H1 (cell line): ENCODE data around the gene PARS2. TPM values are rescaled to one million over a fixed set of nuclear protein-coding genes. Genes with fewer than 3 reads are reported as not detected.

Experiments
- CTCF ChIA-PET: fragments of 300-600 bp; sonication (Branson Sonifier 250); formaldehyde crosslinking; loops from one replicate; lab custom pipeline; 2021; ENCODE audit not compliant: partially characterized antibody; lab: Charles Lee
- POLR2A ChIA-PET: fragments of 300-600 bp; sonication (Branson Sonifier 250); formaldehyde crosslinking; loops from one replicate; lab custom pipeline; 2021; ENCODE audit warnings: inconsistent platforms; ENCODE audit not compliant: partially characterized antibody; lab: Charles Lee
- DNase-seq, 2 experiments: peaks; one replicate each; pipeline versions ENCODE4 v3.0.0 to v3.0.0-alpha.2; 2010 to 2022; ENCODE audit warnings: low spot score in 2 of 2, low read depth in 1 of 2, mixed read lengths in 1 of 2
- FAIRE-seq: peaks from 2 replicates; lab custom pipeline; 2011; peaks lifted over from hg19 to GRCh38; lab: Jason Lieb, UNC
- H2AFZ ChIP-seq: 2 replicates; pipeline ENCODE4 v1.8.1; 2012; ENCODE audit warnings: low read length, inconsistent platforms
- H2AK5ac ChIP-seq: 2 replicates; pipeline ENCODE4 v1.6.1; 2013; ENCODE audit warnings: low read depth, low read length
- H2BK120ac ChIP-seq: replicated peaks from 2 replicates; pipeline ENCODE3; 2013; ENCODE audit warnings: low read depth, low read length, inconsistent platforms
- H2BK12ac ChIP-seq: 2 replicates; pipeline ENCODE4 v1.6.1; 2013; ENCODE audit warnings: low read depth, low read length
- H2BK15ac ChIP-seq: 2 replicates; pipeline ENCODE4 v1.6.1; 2013; ENCODE audit warnings: low read length
- H2BK20ac ChIP-seq: 2 replicates; pipeline ENCODE4 v1.6.1; 2013; ENCODE audit warnings: low read length
- H2BK5ac ChIP-seq: 2 replicates; pipeline ENCODE4 v1.6.1; 2013; ENCODE audit warnings: low read depth, low read length
- H3K14ac ChIP-seq: 2 replicates; pipeline ENCODE4 v1.6.1; 2013; ENCODE audit warnings: inconsistent platforms; ENCODE audit not compliant: insufficient read length
- H3K18ac ChIP-seq: 2 replicates; pipeline ENCODE4 v1.6.1; 2013; ENCODE audit warnings: low read length; ENCODE audit errors: extremely low read depth
- H3K23ac ChIP-seq: 2 replicates; pipeline ENCODE4 v1.6.1; 2013; ENCODE audit warnings: inconsistent platforms; ENCODE audit not compliant: insufficient read length
- H3K23me2 ChIP-seq: 2 replicates; pipeline ENCODE4 v1.6.1; 2013; ENCODE audit warnings: low read depth, low read length
- H3K27ac ChIP-seq: 2 replicates; pipeline ENCODE4 v1.6.1; 2011; ENCODE audit warnings: low read depth, low read length, inconsistent platforms
- H3K27me3 ChIP-seq, 4 experiments: replicated peaks in 1 of 4; 1 replicate in 1 of 4; 2 replicates in 3 of 4; pipeline versions ENCODE4 v1.6.1 to v1.8.1; 2011 to 2013; ENCODE audit warnings: low read length in 3 of 4, mild to moderate bottlenecking in 3 of 4, inconsistent platforms in 2 of 4, mixed read lengths in 2 of 4, moderate library complexity in 1 of 4; ENCODE audit not compliant: control insufficient read depth in 3 of 4, insufficient read depth in 3 of 4; ENCODE audit errors: extremely low read depth in 1 of 4
- H3K36me3 ChIP-seq, 4 experiments: 2 replicates each; pipeline versions ENCODE4 v1.6.1 to v1.8.1; 2011 to 2013; ENCODE audit warnings: mild to moderate bottlenecking in 4 of 4, low read length in 3 of 4, moderate library complexity in 2 of 4, control low read depth in 1 of 4, inconsistent platforms in 1 of 4; ENCODE audit not compliant: insufficient read depth in 4 of 4, control insufficient read depth in 2 of 4
- H3K4ac ChIP-seq: replicated peaks from 2 replicates; pipeline ENCODE3; 2013; ENCODE audit warnings: low read length, low read depth, mixed read lengths, inconsistent platforms; ENCODE audit not compliant: insufficient read length
- H3K4me1 ChIP-seq, 4 experiments: replicated peaks in 1 of 4; 1 replicate in 1 of 4; 2 replicates in 3 of 4; pipeline versions ENCODE4 v1.6.1 to v1.8.1; 2011 to 2013; ENCODE audit warnings: low read length in 3 of 4, inconsistent platforms in 2 of 4, mixed read lengths in 1 of 4; ENCODE audit not compliant: insufficient read depth in 4 of 4, control insufficient read depth in 3 of 4
- H3K4me2 ChIP-seq, 2 experiments: 2 replicates each; pipeline versions ENCODE4 v1.6.1 to v1.8.1; 2011 to 2013; ENCODE audit warnings: low read depth in 2 of 2, low read length in 2 of 2, control low read depth in 1 of 2, inconsistent platforms in 1 of 2, mild to moderate bottlenecking in 1 of 2; ENCODE audit not compliant: insufficient read depth in 1 of 2
- H3K4me3 ChIP-seq, 4 experiments: fragments of 200-600, 300-600 bp in 1 of 4; sonication (generic), shearing (Covaris generic), sonication (Bioruptor Twin) in 1 of 4; 2 replicates each; pipeline versions ENCODE4 v1.5.1 to v1.8.1; 2011 to 2016; ENCODE audit warnings: low read length in 4 of 4, low read depth in 3 of 4, control low read depth in 2 of 4, inconsistent platforms in 2 of 4, mild to moderate bottlenecking in 2 of 4, mixed read lengths in 1 of 4, moderate library complexity in 1 of 4; ENCODE audit not compliant: insufficient read depth in 2 of 4; ENCODE audit errors: extremely low read depth in 1 of 4
- H3K56ac ChIP-seq: replicated peaks from 2 replicates; pipeline ENCODE3; 2013; ENCODE audit warnings: low read depth, mild to moderate bottlenecking, mixed read lengths, low read length, inconsistent platforms; ENCODE audit not compliant: insufficient read length
- H3K79me1 ChIP-seq: 2 replicates; pipeline ENCODE4 v1.6.1; 2013; ENCODE audit warnings: low read depth, low read length, control low read depth
- H3K79me2 ChIP-seq, 2 experiments: 2 replicates each; pipeline versions ENCODE4 v1.6.1 to v1.8.1; 2012 to 2013; ENCODE audit warnings: low read length in 2 of 2, mild to moderate bottlenecking in 2 of 2, inconsistent platforms in 1 of 2; ENCODE audit not compliant: insufficient read depth in 2 of 2, control insufficient read depth in 1 of 2
- H3K9ac ChIP-seq, 4 experiments: replicated peaks in 1 of 4; 1 replicate in 1 of 4; 2 replicates in 3 of 4; pipeline versions ENCODE4 v1.6.1 to v1.8.1; 2011 to 2013; ENCODE audit warnings: low read depth in 3 of 4, low read length in 3 of 4, control low read depth in 2 of 4, mild to moderate bottlenecking in 2 of 4, moderate library complexity in 2 of 4, inconsistent platforms in 1 of 4; ENCODE audit errors: extremely low read depth in 1 of 4
- H3K9me3 ChIP-seq, 2 experiments: 2 replicates each; pipeline versions ENCODE4 v1.6.1 to v1.8.1; 2012 to 2013; ENCODE audit warnings: mild to moderate bottlenecking in 2 of 2, moderate library complexity in 2 of 2, control low read depth in 1 of 2, inconsistent platforms in 1 of 2, low read depth in 1 of 2, low read length in 1 of 2, mixed read lengths in 1 of 2; ENCODE audit not compliant: insufficient read depth in 2 of 2
- H4K20me1 ChIP-seq, 2 experiments: replicated peaks in 1 of 2; 2 replicates each; pipeline versions ENCODE3 to v1.8.1; 2011 to 2013; ENCODE audit warnings: inconsistent platforms in 2 of 2, low read length in 2 of 2, mild to moderate bottlenecking in 1 of 2; ENCODE audit not compliant: insufficient read depth in 2 of 2, control insufficient read depth in 1 of 2
- H4K5ac ChIP-seq: 2 replicates; pipeline ENCODE4 v1.6.1; 2013; ENCODE audit warnings: low read length, low read depth, mixed read lengths, inconsistent platforms; ENCODE audit not compliant: insufficient read length
- H4K8ac ChIP-seq: 2 replicates; pipeline ENCODE4 v1.8.0; 2013; ENCODE audit warnings: mild to moderate bottlenecking, moderate library complexity, low read length, inconsistent platforms; ENCODE audit not compliant: insufficient read depth; ENCODE audit errors: extremely low read depth
- H4K91ac ChIP-seq: replicated peaks from 2 replicates; pipeline ENCODE3; 2013; ENCODE audit warnings: low read length, mixed read lengths, inconsistent platforms; ENCODE audit not compliant: insufficient read length
- BRCA1 ChIP-seq: IDR thresholded peaks from 2 replicates; pipeline ENCODE4 v1.6.1; 2012; ENCODE audit warnings: low read depth, low read length, improper control_type of control experiment
- CBX5 ChIP-seq: fragments of 300-800, 300-1000 bp; sonication (generic); IDR thresholded peaks from 2 replicates; pipeline ENCODE4 v1.7.1; 2016; ENCODE audit warnings: antibody characterized with exemption, low read length, low read depth
- CREB1 ChIP-seq: IDR thresholded peaks from 2 replicates; pipeline ENCODE4 v1.6.1; 2012; ENCODE audit warnings: inconsistent platforms
- EGR1 ChIP-seq: IDR thresholded peaks from 2 replicates; pipeline ENCODE4 v1.6.1; 2011; ENCODE audit warnings: low read depth, low read length, borderline replicate concordance
- FOSL1 ChIP-seq: IDR thresholded peaks from 2 replicates; pipeline ENCODE4 v1.6.1; 2011; ENCODE audit warnings: mild to moderate bottlenecking, low read depth, low read length, moderate library complexity; ENCODE audit not compliant: insufficient read depth
- GTF2F1 ChIP-seq: IDR thresholded peaks from 2 replicates; pipeline ENCODE4 v1.6.1; 2012; ENCODE audit warnings: low read depth, low read length, improper control_type of control experiment, borderline replicate concordance
- KDM1A ChIP-seq: fragments of 200-600, 300-600 bp; sonication (generic); IDR thresholded peaks from 2 replicates; pipeline ENCODE4 v1.7.1; 2016; ENCODE audit warnings: mild to moderate bottlenecking, low read length, borderline replicate concordance
- MAFK ChIP-seq: IDR thresholded peaks from 2 replicates; pipeline ENCODE4 v1.6.1; 2012; ENCODE audit warnings: low read depth, mild to moderate bottlenecking, improper control_type of control experiment, low read length
- POLR2A ChIP-seq, 2 experiments: IDR thresholded peaks; 1 replicate in 1 of 2; 2 replicates in 1 of 2; pipeline ENCODE4 v1.6.1; 2011; ENCODE audit warnings: low read depth in 2 of 2, low read length in 2 of 2, mild to moderate bottlenecking in 2 of 2; ENCODE audit errors: control extremely low read depth in 1 of 2
- SAP30 ChIP-seq: fragments of 300-600 bp; sonication (generic); IDR thresholded peaks from 2 replicates; pipeline ENCODE4 v1.7.1; 2012; ENCODE audit warnings: low read length, moderate library complexity, mild to moderate bottlenecking, inconsistent platforms; ENCODE audit not compliant: insufficient read depth, insufficient replicate concordance
- ZNF274 ChIP-seq: IDR thresholded peaks from 2 replicates; pipeline ENCODE4 v1.7.0; 2012; ENCODE audit warnings: low read length, borderline replicate concordance; ENCODE audit errors: extremely low read depth
- WGBS, 2 experiments: shearing (Covaris generic) in 1 of 2; methylation state at CpG; one replicate each; pipeline versions ENCODE4 v1.1.6 to v1.1.7; 2013 to 2015; ENCODE audit warnings: low lambda C conversion rate in 2 of 2, mixed read lengths in 2 of 2, inconsistent platforms in 1 of 2, low coverage in 1 of 2, missing lambda C conversion rate in 1 of 2; ENCODE audit not compliant: insufficient replicate concordance in 2 of 2, insufficient coverage in 1 of 2, insufficient read length in 1 of 2; ENCODE audit errors: extremely low coverage in 1 of 2, missing lambda C conversion rate in 1 of 2; 5-methylcytosine and 5-hydroxymethylcytosine counted together
- polyA plus RNA-seq, 7 experiments: library from polyadenylated mRNA; depleted of rRNA in 3 of 7; stranded (reverse) in 5 of 7; unstranded in 2 of 7; fragments of >200 nt in 5 of 7; fragments of 200-250 nt in 2 of 7; gene quantifications; 1 replicate in 5 of 7; 2 replicates in 1 of 7; 4 replicates in 1 of 7; pipeline versions ENCODE4 v1.2.1 to v1.2.3, GENCODE V29; 2011 to 2013; ENCODE audit warnings: missing spikeins in 2 of 7, mixed read lengths in 2 of 7
- total RNA-seq: library from RNA; stranded (reverse); fragmentation: NEBNext Ultra II Directional; extraction: Animal tissue kit (Norgen Biotek cat#: 25700); gene quantifications from 2 replicates; pipeline ENCODE4 v1.2.1, GENCODE V29; 2021
- TF ChIP-seq, protein P1 (sequence below): IDR thresholded peaks from 2 replicates; pipeline ENCODE4 v1.6.1; 2012; ENCODE audit warnings: inconsistent platforms

The PARS2 gene
- total and polyA plus RNA-seq, 2 of the 8 experiments (the other 6 are each of a cell fraction or from before 2014, with no cell fraction given): 8.9 to 10.0 TPM

DNA sequence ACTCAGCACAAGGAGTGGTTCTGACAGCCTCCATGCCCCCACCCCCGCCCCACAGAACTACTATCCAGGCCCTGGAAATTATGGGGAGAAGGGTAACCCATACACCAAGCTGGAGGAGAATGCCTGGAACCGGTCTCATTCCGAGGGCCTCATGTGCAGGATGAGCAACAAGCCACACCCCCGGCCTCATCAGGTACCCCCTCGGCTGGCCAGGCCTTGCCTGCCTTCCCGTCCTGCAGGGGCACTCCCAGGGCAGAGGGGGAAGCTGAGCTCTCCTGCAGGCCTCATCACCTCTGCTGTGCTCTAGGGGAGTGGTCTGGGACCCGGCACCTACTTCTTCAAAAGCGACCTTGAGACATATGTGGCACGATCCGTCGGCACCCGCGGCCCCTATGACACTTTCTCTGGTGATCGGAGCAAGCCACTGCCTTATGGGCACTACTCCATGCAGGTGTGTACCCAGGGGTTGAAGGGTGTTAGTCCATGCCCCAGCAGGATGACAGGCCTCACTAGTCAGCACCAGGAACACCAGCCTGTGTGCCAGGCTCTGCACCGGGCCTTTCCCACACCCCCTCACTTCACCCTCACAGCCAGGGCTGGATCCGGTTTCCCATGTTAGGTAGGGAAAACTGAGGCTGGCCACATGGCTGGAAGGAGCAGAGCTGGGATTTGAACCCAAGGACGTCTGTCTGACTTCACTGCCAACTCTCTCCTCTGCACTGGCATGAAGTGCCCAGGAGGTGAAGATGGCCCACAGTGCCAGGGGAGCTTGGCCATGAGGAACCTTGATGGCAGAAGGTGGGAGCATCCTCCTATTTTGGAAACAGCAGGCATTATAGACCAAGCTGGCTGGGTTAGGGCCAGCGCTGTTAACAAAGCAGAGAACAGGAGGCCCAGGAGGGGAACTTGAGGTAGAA is 47.7 kb upstream of the PARS2 start:
- Histone ChIP-seq H2BK120ac (no peak overlapping the region), H2BK20ac (0 out of 2 replicates have a peak overlapping the region, but pooled peaks have one; percentile 11), H2BK15ac (no peak overlapping the region), H3K36me3 (no peaks in the 10 kb centered on the region), H3K56ac (no peak overlapping the region), H2BK5ac (no peak overlapping the region), H3K23ac (no peak overlapping the region), H3K27ac (no peak overlapping the region), H4K5ac (no peak overlapping the region), H3K4me2 (no peak overlapping the region), H3K4ac (no peak overlapping the region), H3K4me1 (peaks cover 4 to 29% (median 18%) of the 10 kb centered on the region in 4 experiments), H3K9ac (no peak overlapping the region), H2BK12ac (peak overlapping the region; percentile 71; the same call in 1 of the 2 replicates), H3K14ac (no peak overlapping the region), H2AFZ (no peak overlapping the region), H3K4me3 (no peak overlapping the region), H3K23me2 (no peaks in the 10 kb centered on the region; the same call in 1 of the 2 replicates), H4K20me1 (no peaks in the 10 kb centered on the region), H4K91ac (peak overlapping the region; percentile 44), H3K27me3 (no peaks in the 10 kb centered on the region; a peak in 2 of 7 replicates), H2AK5ac (peak overlapping the region; percentile 68; the same call in 1 of the 2 replicates), H3K18ac (no peak overlapping the region), H3K9me3 (no peaks in the 10 kb centered on the region), H3K79me2 (no peaks in the 10 kb centered on the region), H3K79me1 (no peaks in the 10 kb centered on the region), H4K8ac (no peak overlapping the region)
- DNase-seq (peak in 1 of 2 experiments; percentile 45), FAIRE-seq (no peak)
- WGBS, 2 experiments: 83% methylated on average over 18 of the region's 18 CpGs; no CpG with 5 or more reads in 1 of the 2 experiments
- POLR2A ChIA-PET: no interaction called here
- CTCF ChIA-PET: interaction anchor here (0.6 to 3.5 kb wide), 15 partner anchors 10 to 346 kb away, joined by 3 to 22 read pairs (median 4); partner anchors contain the start of gene TTC22
- TF ChIP-seq GTF2F1 (no peak), KDM1A (no peak), MAFK (no peak), BRCA1 (no peak), EGR1 (no peak), SAP30 (no peak), CBX5 (no peak), CREB1 (no peak), POLR2A (IDR thresholded peaks at IDR 0.05; ENCODE audit: control extremely low read depth in 1 of 2, low read depth in 2 of 2, low read length in 2 of 2) (no peak), FOSL1 (no peak), ZNF274 (no peak)
- TF ChIP-seq, protein P1, sequence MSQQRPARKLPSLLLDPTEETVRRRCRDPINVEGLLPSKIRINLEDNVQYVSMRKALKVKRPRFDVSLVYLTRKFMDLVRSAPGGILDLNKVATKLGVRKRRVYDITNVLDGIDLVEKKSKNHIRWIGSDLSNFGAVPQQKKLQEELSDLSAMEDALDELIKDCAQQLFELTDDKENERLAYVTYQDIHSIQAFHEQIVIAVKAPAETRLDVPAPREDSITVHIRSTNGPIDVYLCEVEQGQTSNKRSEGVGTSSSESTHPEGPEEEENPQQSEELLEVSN: no peak
